Tibial nerve (tissue), 3 donors: ENCODE results near the gene UBASH3B.

ENCODE experiments used
- POLR2A ChIP-seq, 2 donors: fragments of 450-650 bp; IDR thresholded peaks; one replicate each; pipeline ENCODE4 v1.6.1; 2017; ENCODE audit warnings: antibody characterized with exemption in 2 of 2, mild to moderate bottlenecking in 2 of 2, moderate library complexity in 2 of 2
- TF ChIP-seq, protein P1 (sequence below), 5 experiments: fragments of 200-600 bp in 3 of 5; fragments of 450-650 bp in 2 of 5; sonication (generic) in 3 of 5; IDR thresholded peaks; one replicate each; pipeline ENCODE4 v1.5.1; 2016 to 2019; ENCODE audit warnings: antibody characterized with exemption in 5 of 5, mild to moderate bottlenecking in 3 of 5, moderate library complexity in 2 of 5

GRCh38 chr11:122632181-122632824 is 23.2 kb upstream of the UBASH3B start:
- no peak for TF ChIP-seq POLR2A (IDR thresholded peaks at IDR 0.05)
- TF ChIP-seq, protein P1, sequence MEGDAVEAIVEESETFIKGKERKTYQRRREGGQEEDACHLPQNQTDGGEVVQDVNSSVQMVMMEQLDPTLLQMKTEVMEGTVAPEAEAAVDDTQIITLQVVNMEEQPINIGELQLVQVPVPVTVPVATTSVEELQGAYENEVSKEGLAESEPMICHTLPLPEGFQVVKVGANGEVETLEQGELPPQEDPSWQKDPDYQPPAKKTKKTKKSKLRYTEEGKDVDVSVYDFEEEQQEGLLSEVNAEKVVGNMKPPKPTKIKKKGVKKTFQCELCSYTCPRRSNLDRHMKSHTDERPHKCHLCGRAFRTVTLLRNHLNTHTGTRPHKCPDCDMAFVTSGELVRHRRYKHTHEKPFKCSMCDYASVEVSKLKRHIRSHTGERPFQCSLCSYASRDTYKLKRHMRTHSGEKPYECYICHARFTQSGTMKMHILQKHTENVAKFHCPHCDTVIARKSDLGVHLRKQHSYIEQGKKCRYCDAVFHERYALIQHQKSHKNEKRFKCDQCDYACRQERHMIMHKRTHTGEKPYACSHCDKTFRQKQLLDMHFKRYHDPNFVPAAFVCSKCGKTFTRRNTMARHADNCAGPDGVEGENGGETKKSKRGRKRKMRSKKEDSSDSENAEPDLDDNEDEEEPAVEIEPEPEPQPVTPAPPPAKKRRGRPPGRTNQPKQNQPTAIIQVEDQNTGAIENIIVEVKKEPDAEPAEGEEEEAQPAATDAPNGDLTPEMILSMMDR (IDR thresholded peaks at IDR 0.05), result no peak
